Sigmoid colon (tissue), 4 donors: ENCODE results near the gene MRPL46.

Source experiments
- CTCF ChIP-seq, 4 experiments: fragments of 450-650 bp in 3 of 4; fragments of 200-600 bp in 1 of 4; IDR thresholded peaks; one replicate each; pipeline ENCODE4 v1.5.1; 2016 to 2019; ENCODE audit warnings: antibody characterized with exemption in 4 of 4, mild to moderate bottlenecking in 3 of 4, moderate library complexity in 2 of 4
- EP300 ChIP-seq, 4 donors: sonication (generic); formaldehyde crosslinking; IDR thresholded peaks; one replicate each; pipeline ENCODE4 v1.6.1; 2017; ENCODE audit warnings: antibody characterized with exemption in 4 of 4
- POLR2A ChIP-seq, 2 donors: fragments of 450-650 bp; IDR thresholded peaks; one replicate each; pipeline ENCODE4 v1.6.1; 2016; ENCODE audit warnings: antibody characterized with exemption in 2 of 2, mild to moderate bottlenecking in 2 of 2, moderate library complexity in 2 of 2

- TF ChIP-seq CTCF (IDR thresholded peaks at IDR 0.05) (no peak), EP300 (IDR thresholded peaks at IDR 0.05) (no peak), POLR2A (IDR thresholded peaks at IDR 0.05) (no peak)
These were observed 44.0 kb upstream of the MRPL46 start for GRCh38 chr15:88511161-88511560.
